Neuronal stem cell (in vitro differentiated cells): ENCODE measurements around the gene DIP2C.

Source experiments
- DNase-seq: peaks from one replicate; pipeline ENCODE4 v3.0.0-alpha.2; 2013; ENCODE audit warnings: low spot score
- H2AFZ ChIP-seq: one replicate; pipeline ENCODE4 v1.6.1; 2013; ENCODE audit warnings: mild to moderate bottlenecking, low read length, inconsistent platforms
- H2AK5ac ChIP-seq: 2 replicates; pipeline ENCODE4 v1.6.1; 2013; ENCODE audit warnings: low read depth, mild to moderate bottlenecking, inconsistent platforms, low read length, moderate library complexity, mixed read lengths
- H2BK120ac ChIP-seq: 2 replicates; pipeline ENCODE4 v1.6.1; 2013; ENCODE audit warnings: low read depth, mild to moderate bottlenecking, inconsistent platforms, low read length, moderate library complexity, mixed read lengths
- H2BK12ac ChIP-seq: one replicate; pipeline ENCODE4 v1.6.1; 2013; ENCODE audit warnings: low read length, inconsistent platforms
- H2BK15ac ChIP-seq: 2 replicates; pipeline ENCODE4 v1.6.1; 2013; ENCODE audit warnings: mild to moderate bottlenecking, low read length, inconsistent platforms, mixed read lengths
- H2BK5ac ChIP-seq: one replicate; pipeline ENCODE4 v1.6.1; 2013; ENCODE audit warnings: inconsistent platforms, mild to moderate bottlenecking, low read length, moderate library complexity
- H3K14ac ChIP-seq: one replicate; pipeline ENCODE4 v1.6.1; 2013; ENCODE audit warnings: low read length, inconsistent platforms
- H3K18ac ChIP-seq: 2 replicates; pipeline ENCODE4 v1.6.1; 2013; ENCODE audit warnings: low read length, inconsistent platforms
- H3K23ac ChIP-seq: 2 replicates; pipeline ENCODE4 v1.6.1; 2013; ENCODE audit warnings: low read depth, mild to moderate bottlenecking, mixed read lengths, low read length, inconsistent platforms; ENCODE audit not compliant: poor library complexity
- H3K27ac ChIP-seq: replicated peaks from 3 replicates; pipeline ENCODE4 v1.5.1; 2013; ENCODE audit warnings: low read length, inconsistent platforms
- H3K27me3 ChIP-seq, 3 experiments: 2 replicates each; pipeline ENCODE4 v1.6.1; 2013; ENCODE audit warnings: low read length in 3 of 3, mild to moderate bottlenecking in 2 of 3, inconsistent platforms in 1 of 3, low read depth in 1 of 3, mixed read lengths in 1 of 3, moderate library complexity in 1 of 3; ENCODE audit not compliant: control insufficient read depth in 3 of 3, insufficient read depth in 3 of 3
- H3K36me3 ChIP-seq, 2 donors: replicated peaks in 1 of 2; 2 replicates each; pipeline ENCODE4 v1.6.1; 2013; ENCODE audit warnings: low read length in 2 of 2; ENCODE audit not compliant: control insufficient read depth in 2 of 2, insufficient read depth in 2 of 2
- H3K4ac ChIP-seq: 2 replicates; pipeline ENCODE4 v1.6.1; 2013; ENCODE audit warnings: inconsistent platforms, mild to moderate bottlenecking, low read length, moderate library complexity
- H3K4me1 ChIP-seq, 2 donors: 1 replicate in 1 of 2; 2 replicates in 1 of 2; pipeline ENCODE4 v1.6.1; 2013; ENCODE audit warnings: low read length in 2 of 2, low read depth in 1 of 2; ENCODE audit not compliant: control insufficient read depth in 2 of 2, insufficient read depth in 1 of 2
- H3K4me2 ChIP-seq: one replicate; pipeline ENCODE4 v1.6.1; 2013; ENCODE audit warnings: mild to moderate bottlenecking, low read length, inconsistent platforms; ENCODE audit not compliant: insufficient read depth, poor library complexity, severe bottlenecking
- H3K4me3 ChIP-seq, 2 donors: 2 replicates each; pipeline ENCODE4 v1.5.1; 2013; ENCODE audit warnings: low read length in 2 of 2, mild to moderate bottlenecking in 2 of 2, inconsistent platforms in 1 of 2, moderate library complexity in 1 of 2
- H3K79me1 ChIP-seq: one replicate; pipeline ENCODE4 v1.6.1; 2013; ENCODE audit warnings: low read depth, mild to moderate bottlenecking, inconsistent platforms, low read length, moderate library complexity
- H3K9ac ChIP-seq: one replicate; pipeline ENCODE4 v1.6.1; 2013; ENCODE audit warnings: mild to moderate bottlenecking, low read depth, low read length, inconsistent platforms; ENCODE audit not compliant: poor library complexity
- H3K9me3 ChIP-seq, 2 donors: replicated peaks in 1 of 2; 2 replicates each; pipeline versions ENCODE3 to v1.6.1; 2013; ENCODE audit warnings: low read length in 2 of 2, mild to moderate bottlenecking in 2 of 2, inconsistent platforms in 1 of 2, low read depth in 1 of 2, mixed read lengths in 1 of 2, moderate library complexity in 1 of 2; ENCODE audit not compliant: control insufficient read depth in 2 of 2, insufficient read depth in 1 of 2
- H4K8ac ChIP-seq: one replicate; pipeline ENCODE4 v1.6.1; 2013; ENCODE audit warnings: low read depth, mild to moderate bottlenecking, inconsistent platforms, low read length, moderate library complexity
- H4K91ac ChIP-seq: one replicate; pipeline ENCODE4 v1.6.1; 2013; ENCODE audit warnings: low read length, low read depth, mild to moderate bottlenecking, inconsistent platforms; ENCODE audit not compliant: poor library complexity
- WGBS, 2 donors: extraction: QIAGEN DNeasy Blood & Tissue Kit; methylation state at CpG; one replicate each; pipeline ENCODE4 v1.1.7; 2013; ENCODE audit warnings: missing lambda C conversion rate in 2 of 2, mixed read lengths in 1 of 2; ENCODE audit not compliant: insufficient read length in 2 of 2, insufficient replicate concordance in 1 of 2; ENCODE audit errors: extremely low coverage in 2 of 2; 5-methylcytosine and 5-hydroxymethylcytosine counted together

The DIP2C gene

DNA sequence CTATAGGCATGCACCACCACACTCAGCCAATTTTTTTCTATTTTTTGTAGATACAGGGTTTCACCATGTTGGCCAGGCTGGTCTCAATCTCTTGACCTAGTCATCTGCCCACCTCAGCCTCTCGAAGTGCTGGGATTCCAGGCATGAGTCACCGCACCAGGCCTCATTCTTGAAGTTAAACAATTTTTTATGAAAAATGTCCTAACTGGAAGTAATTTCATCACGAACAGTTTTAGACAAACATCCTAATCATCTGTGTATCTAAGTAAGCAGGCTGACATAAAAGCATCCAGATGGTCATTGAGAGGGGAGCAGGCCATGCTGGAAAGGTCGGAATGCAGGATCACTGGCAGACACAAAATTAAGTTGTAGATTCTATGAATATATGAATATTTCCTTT, 285.1 kb downstream of the DIP2C start:
- no peak overlapping the region for H3K14ac ChIP-seq
- H2BK15ac ChIP-seq, result no peak overlapping the region
- H3K4me2 ChIP-seq, result no peak overlapping the region
- H3K9ac ChIP-seq, result no peak overlapping the region
- no peak overlapping the region for H3K23ac ChIP-seq
- no peaks in the 10 kb centered on the region for H3K4me1 ChIP-seq
- H3K79me1 ChIP-seq, result no peaks in the 10 kb centered on the region
- no peak overlapping the region for H3K27ac ChIP-seq
- H4K8ac ChIP-seq, result no peak overlapping the region
- WGBS, 2 donors, result no CpG with 5 or more reads among the region's 4 CpGs
- no peak overlapping the region for H3K4ac ChIP-seq
- H2AK5ac ChIP-seq, result no peak overlapping the region
- H3K27me3 ChIP-seq, result no peaks in the 10 kb centered on the region
- no peak overlapping the region for H2BK12ac ChIP-seq
- H3K18ac ChIP-seq, result no peak overlapping the region
- H2BK5ac ChIP-seq, result no peak overlapping the region
- no peak overlapping the region for H4K91ac ChIP-seq
- no peak overlapping the region for H2BK120ac ChIP-seq
- no peak overlapping the region for H3K4me3 ChIP-seq
- no peak overlapping the region for H2AFZ ChIP-seq
- no peaks in the 10 kb centered on the region for H3K9me3 ChIP-seq
- DNase-seq, result no peak
- H3K36me3 ChIP-seq, result peaks cover 21 to 62% of the 10 kb centered on the region in 2 donors

DNA sequence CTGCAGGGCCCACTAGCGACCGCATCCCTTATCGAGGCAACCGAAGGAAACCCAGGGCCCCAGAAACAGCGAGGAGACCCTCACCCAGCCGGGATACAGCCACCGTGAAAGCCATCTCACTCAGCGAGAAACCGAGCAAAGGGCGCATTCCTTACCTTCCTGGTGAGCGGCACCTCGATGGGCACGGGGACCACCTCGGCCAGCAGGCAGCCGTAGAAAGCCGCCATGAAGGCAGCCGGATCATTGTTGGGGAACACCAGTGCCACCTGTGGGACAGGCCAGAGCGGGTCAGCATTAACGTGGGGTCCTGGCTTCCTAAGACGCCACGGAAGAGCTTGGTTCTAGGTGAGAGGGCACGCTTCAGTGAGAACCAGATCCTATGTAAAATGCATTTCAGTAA, 290.5 kb downstream of the DIP2C start:
- Histone ChIP-seq H3K9me3 (no peaks in the 10 kb centered on the region), H4K91ac (no peak overlapping the region), H3K4ac (no peak overlapping the region), H3K4me1 (peaks cover 2 to 9% of the 10 kb centered on the region in 2 donors), H2BK15ac (no peak overlapping the region), H2BK12ac (no peak overlapping the region), H2BK5ac (no peak overlapping the region), H3K14ac (no peak overlapping the region), H3K4me3 (no peak overlapping the region), H3K36me3 (peaks cover 0 to 30% of the 10 kb centered on the region in 2 donors), H3K9ac (no peak overlapping the region), H3K18ac (no peak overlapping the region), H4K8ac (no peak overlapping the region), H3K23ac (peak overlapping the region; percentile 25), H3K79me1 (peaks cover 2% of the 10 kb centered on the region), H2AK5ac (no peak overlapping the region), H2AFZ (no peak overlapping the region), H3K27ac (no peak overlapping the region), H2BK120ac (no peak overlapping the region), H3K4me2 (no peak overlapping the region), H3K27me3 (no peaks in the 10 kb centered on the region)
- no peak for DNase-seq
- no CpG with 5 or more reads among the region's 22 CpGs for WGBS, 2 donors

DNA sequence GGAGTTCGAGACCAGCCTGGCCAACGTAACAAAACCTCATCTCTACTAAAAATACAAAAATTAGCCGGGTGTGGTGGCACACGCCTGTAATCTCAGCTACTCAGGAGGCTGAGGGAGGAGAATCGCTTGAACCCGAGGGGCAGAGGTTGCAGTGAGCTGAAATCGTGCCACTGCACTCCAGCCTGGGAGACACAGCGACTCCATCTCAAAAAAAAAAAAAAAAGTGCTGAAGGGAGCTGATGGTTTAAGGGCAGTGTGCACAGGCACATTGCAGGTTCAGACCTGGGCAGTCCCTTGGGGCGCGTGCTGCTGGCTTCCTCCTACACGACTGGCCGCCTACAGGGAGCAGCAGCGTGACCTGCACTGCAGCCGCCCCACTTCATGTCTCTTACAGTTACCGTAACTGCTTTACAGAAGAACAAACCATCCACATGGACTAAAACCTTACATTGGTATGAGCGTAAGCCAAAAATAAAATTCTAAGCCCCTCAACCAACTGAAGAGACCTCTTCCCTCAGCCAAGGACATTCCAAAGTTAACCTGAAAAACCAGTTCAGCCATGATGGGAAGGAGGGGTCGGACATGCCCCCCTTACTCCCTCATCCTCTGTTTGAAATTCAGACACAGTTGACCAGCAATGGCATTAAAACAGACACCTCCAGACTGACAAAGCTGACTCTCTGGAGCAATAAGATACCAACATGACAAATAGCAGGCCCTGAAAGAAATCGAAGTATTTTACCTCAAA, 292.0 kb downstream of the DIP2C start:
- H4K8ac ChIP-seq, result no peak overlapping the region
- no peaks in the 10 kb centered on the region for H3K27me3 ChIP-seq
- no peak overlapping the region for H2AFZ ChIP-seq
- H2BK12ac ChIP-seq, result no peak overlapping the region
- H3K79me1 ChIP-seq, result peaks cover 2% of the 10 kb centered on the region
- H3K4me3 ChIP-seq, result no peak overlapping the region
- H2BK15ac ChIP-seq, result no peak overlapping the region
- no peak overlapping the region for H3K4me2 ChIP-seq
- H2BK120ac ChIP-seq, result no peak overlapping the region
- H2BK5ac ChIP-seq, result no peak overlapping the region
- no peak overlapping the region for H3K27ac ChIP-seq
- H3K4ac ChIP-seq, result no peak overlapping the region
- no CpG with 5 or more reads among the region's 18 CpGs for WGBS, 2 donors
- no peak overlapping the region for H3K9ac ChIP-seq
- no peak overlapping the region for H2AK5ac ChIP-seq
- H4K91ac ChIP-seq, result no peak overlapping the region
- H3K14ac ChIP-seq, result no peak overlapping the region
- H3K36me3 ChIP-seq, result peaks cover 0 to 29% of the 10 kb centered on the region in 2 donors
- H3K9me3 ChIP-seq, result no peaks in the 10 kb centered on the region
- DNase-seq, result no peak
- H3K23ac ChIP-seq, result no peak overlapping the region
- H3K4me1 ChIP-seq, result peaks cover 2 to 9% of the 10 kb centered on the region in 2 donors
- no peak overlapping the region for H3K18ac ChIP-seq

DNA sequence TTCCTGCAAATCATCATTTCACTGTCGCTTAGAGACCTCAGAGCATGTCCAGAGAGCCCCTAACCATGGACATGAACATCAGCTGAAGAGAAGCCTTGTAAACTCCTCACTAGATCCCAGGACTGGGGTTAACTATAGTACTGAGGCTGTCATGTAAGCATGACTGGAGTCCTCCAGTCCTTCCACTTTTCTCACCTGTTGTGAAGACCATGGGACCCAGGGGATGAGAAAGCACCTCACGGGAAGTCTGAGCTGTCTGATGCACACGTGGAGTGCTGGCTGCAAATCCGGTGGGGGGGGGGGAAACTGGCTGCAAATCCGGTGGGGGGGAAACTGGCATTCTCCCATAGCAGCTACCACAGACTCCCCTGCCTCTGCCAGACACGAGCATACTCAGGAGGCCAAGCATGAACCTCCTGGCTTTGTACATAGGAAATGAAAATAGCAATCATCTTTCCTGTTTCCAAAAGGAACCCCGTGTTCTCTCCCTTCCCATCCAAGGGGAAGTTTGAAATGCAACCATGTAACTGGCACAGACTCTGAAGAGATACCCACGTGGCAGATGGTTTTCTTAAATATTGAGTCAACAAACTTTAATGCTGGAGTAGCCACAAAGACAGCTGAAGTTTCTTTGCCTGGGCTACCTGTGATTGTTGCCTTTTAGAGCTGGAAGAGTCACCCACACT, 292.8 kb downstream of the DIP2C start:
- Histone ChIP-seq H2BK15ac (no peak overlapping the region), H3K36me3 (peaks cover 0 to 33% of the 10 kb centered on the region in 2 donors), H3K23ac (no peak overlapping the region), H3K9ac (no peak overlapping the region), H3K4me2 (no peak overlapping the region), H2BK120ac (no peak overlapping the region), H3K27ac (no peak overlapping the region), H3K14ac (no peak overlapping the region), H3K9me3 (no peaks in the 10 kb centered on the region), H4K91ac (no peak overlapping the region), H3K79me1 (peaks cover 2% of the 10 kb centered on the region), H2AFZ (no peak overlapping the region), H4K8ac (no peak overlapping the region), H2AK5ac (no peak overlapping the region), H3K4me3 (no peak overlapping the region), H3K18ac (no peak overlapping the region), H3K27me3 (no peaks in the 10 kb centered on the region), H2BK12ac (no peak overlapping the region), H3K4ac (no peak overlapping the region), H2BK5ac (no peak overlapping the region), H3K4me1 (peaks cover 2 to 9% of the 10 kb centered on the region in 2 donors)
- no CpG with 5 or more reads among the region's 8 CpGs for WGBS, 2 donors
- no peak for DNase-seq
